Breast epithelium (tissue), 3 donors: ENCODE data around the gene SGPP1.

Source experiments
- CTCF ChIP-seq, 3 donors: fragments of 450-650 bp; IDR thresholded peaks; one replicate each; pipeline ENCODE4 v1.5.1; 2016 to 2017; ENCODE audit warnings: antibody characterized with exemption in 3 of 3, mild to moderate bottlenecking in 3 of 3, moderate library complexity in 3 of 3
- POLR2A ChIP-seq: fragments of 450-650 bp; IDR thresholded peaks from one replicate; pipeline ENCODE4 v1.6.1; 2016; ENCODE audit warnings: antibody characterized with exemption, mild to moderate bottlenecking, moderate library complexity

GRCh38 chr14:63685401-63685800 lies 42.5 kb downstream of the SGPP1 start:
- TF ChIP-seq CTCF (IDR thresholded peaks at IDR 0.05) (no peak), POLR2A (no peak)
